Thyroid gland (tissue), 4 donors: ENCODE measurements around the gene WWP2. TPM values are rescaled to one million over a fixed set of nuclear protein-coding genes. Genes with fewer than 3 reads are reported as not detected.

ENCODE experiments used
- DNase-seq, 2 donors: peaks; one replicate each; pipeline ENCODE4 v3.0.0-alpha.2; 2019
- H3K27ac ChIP-seq, 3 donors: fragments of 200-600 bp; sonication (generic); 1 replicate in 2 of 3; 2 replicates in 1 of 3; pipeline ENCODE4 v1.5.1; 2016 to 2019; ENCODE audit warnings: mild to moderate bottlenecking in 1 of 3, moderate library complexity in 1 of 3
- H3K27me3 ChIP-seq: fragments of 200-600 bp; sonication (generic); one replicate; pipeline ENCODE4 v1.5.1; 2019
- H3K36me3 ChIP-seq, 2 donors: fragments of 200-600 bp; sonication (generic); one replicate each; pipeline ENCODE4 v1.5.1; 2016 to 2019
- H3K4me1 ChIP-seq, 2 donors: fragments of 200-600 bp; sonication (generic); one replicate each; pipeline ENCODE4 v1.5.1; 2017 to 2019
- H3K4me3 ChIP-seq, 3 donors: fragments of 200-600 bp; sonication (generic); replicated peaks in 1 of 3; 1 replicate in 2 of 3; 2 replicates in 1 of 3; pipeline ENCODE4 v1.5.1; 2016; ENCODE audit warnings: mild to moderate bottlenecking in 1 of 3
- H3K9me3 ChIP-seq: fragments of 200-600 bp; sonication (generic); one replicate; pipeline ENCODE4 v1.5.1; 2017
- POLR2A ChIP-seq, 2 donors: fragments of 450-650 bp; IDR thresholded peaks; one replicate each; pipeline ENCODE4 v1.6.1; 2017; ENCODE audit warnings: antibody characterized with exemption in 2 of 2, mild to moderate bottlenecking in 2 of 2, moderate library complexity in 1 of 2
- WGBS, 2 donors: methylation state at CpG; one replicate each; pipeline ENCODE4 v1.1.5; 2017; 5-methylcytosine and 5-hydroxymethylcytosine counted together
- intact Hi-C: fragments of 100-400 bp; cut with DNase I; formaldehyde crosslinking; loops from one replicate; pipeline ENCODE4 v1.15.1; 2023
- total RNA-seq, 4 donors: library from RNA; depleted of rRNA; stranded (reverse); fragments of >200 nt; gene quantifications; one replicate each; pipeline ENCODE4 v1.2.3, GENCODE V29; 2016
- TF ChIP-seq, protein P1 (sequence below), 6 experiments: fragments of 200-600 bp in 3 of 6; fragments of 450-650 bp in 3 of 6; sonication (generic) in 3 of 6; IDR thresholded peaks; one replicate each; pipeline ENCODE4 v1.5.1; 2016 to 2019; ENCODE audit warnings: antibody characterized with exemption in 6 of 6, mild to moderate bottlenecking in 2 of 6, inconsistent platforms in 1 of 6, moderate library complexity in 1 of 6

Gene WWP2
- total RNA-seq, 4 donors from 2014 or later: 35.9 to 72.1 (median 47.7) TPM

DNA sequence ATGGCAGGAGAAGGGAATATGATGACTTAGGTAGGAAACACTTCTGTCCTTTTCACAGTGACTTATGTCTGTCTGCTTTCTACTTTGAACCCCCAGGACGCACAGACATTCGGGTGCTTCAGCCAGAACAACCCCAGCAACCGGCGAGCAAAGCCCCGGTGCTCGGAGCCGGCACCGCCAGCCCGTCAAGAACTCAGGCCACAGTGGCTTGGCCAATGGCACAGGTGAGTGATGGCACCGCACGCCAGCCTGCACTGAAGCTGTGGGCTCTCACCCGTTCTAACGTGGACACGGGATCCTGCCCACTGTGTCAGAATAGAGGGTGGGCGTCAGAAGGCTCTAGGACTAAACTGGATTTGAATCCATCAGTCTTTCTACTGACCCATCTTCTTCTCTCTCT lies 109.6 kb downstream of the WWP2 start:
- Histone ChIP-seq H3K27me3 (no peaks in the 10 kb centered on the region), H3K4me1 (peaks cover 33 to 50% of the 10 kb centered on the region in 2 donors), H3K9me3 (no peaks in the 10 kb centered on the region), H3K27ac (peak overlapping the region; percentile 90 to 98 (median 97)), H3K4me3 (no peak overlapping the region), H3K36me3 (no peaks in the 10 kb centered on the region)
- no peak for DNase-seq
- TF ChIP-seq, protein P1, sequence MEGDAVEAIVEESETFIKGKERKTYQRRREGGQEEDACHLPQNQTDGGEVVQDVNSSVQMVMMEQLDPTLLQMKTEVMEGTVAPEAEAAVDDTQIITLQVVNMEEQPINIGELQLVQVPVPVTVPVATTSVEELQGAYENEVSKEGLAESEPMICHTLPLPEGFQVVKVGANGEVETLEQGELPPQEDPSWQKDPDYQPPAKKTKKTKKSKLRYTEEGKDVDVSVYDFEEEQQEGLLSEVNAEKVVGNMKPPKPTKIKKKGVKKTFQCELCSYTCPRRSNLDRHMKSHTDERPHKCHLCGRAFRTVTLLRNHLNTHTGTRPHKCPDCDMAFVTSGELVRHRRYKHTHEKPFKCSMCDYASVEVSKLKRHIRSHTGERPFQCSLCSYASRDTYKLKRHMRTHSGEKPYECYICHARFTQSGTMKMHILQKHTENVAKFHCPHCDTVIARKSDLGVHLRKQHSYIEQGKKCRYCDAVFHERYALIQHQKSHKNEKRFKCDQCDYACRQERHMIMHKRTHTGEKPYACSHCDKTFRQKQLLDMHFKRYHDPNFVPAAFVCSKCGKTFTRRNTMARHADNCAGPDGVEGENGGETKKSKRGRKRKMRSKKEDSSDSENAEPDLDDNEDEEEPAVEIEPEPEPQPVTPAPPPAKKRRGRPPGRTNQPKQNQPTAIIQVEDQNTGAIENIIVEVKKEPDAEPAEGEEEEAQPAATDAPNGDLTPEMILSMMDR (IDR thresholded peaks at IDR 0.05): no peak
- TF ChIP-seq POLR2A (IDR thresholded peaks at IDR 0.05): no peak
- WGBS, 2 donors: 98 to 99% methylated on average over 13 to 15 of the region's 15 CpGs
- intact Hi-C loops: no loop called here

DNA sequence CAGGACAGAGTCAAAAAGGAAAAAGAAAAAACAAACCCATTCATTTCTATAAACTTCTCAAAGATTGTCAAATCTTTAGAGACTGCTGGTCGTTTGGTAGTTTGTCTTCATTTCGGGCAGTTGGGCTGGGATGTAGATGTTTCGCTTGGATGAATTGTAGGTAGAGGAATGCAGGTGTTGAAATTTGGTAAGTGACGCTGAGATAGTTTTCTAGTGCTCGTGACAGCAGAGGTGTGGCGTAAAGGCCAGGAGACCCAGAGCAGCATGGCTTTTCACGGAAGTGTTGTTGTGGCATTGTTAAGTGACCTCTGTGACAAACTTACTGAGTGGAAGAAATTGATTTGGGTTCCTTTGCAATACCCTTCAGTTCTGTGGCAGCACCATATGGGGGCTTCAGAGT lies 110.8 kb downstream of the WWP2 start:
- intact Hi-C loops: no loop called here
- H3K9me3 ChIP-seq: no peaks in the 10 kb centered on the region

DNA sequence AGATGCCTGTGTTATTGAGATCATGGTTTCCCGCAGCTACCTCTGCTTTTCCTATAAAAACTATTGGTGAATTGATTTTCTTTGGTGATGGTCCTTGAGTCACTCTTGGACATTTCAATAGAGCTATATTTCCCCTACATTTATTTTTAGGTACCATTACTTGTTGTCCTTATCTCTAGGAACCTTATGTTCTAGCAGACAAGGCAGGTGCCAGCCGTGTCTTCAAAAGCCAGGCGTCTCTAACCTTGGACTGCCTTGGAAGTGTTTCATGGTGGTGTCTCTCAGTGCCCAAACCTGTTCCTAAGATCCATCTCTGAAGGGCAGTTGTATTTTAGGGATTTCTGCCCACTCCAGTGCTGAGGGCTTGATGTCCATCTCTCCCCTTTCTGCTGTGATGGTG lies 111.7 kb downstream of the WWP2 start:
- no peaks in the 10 kb centered on the region for H3K36me3 ChIP-seq
- peak overlapping the region; percentile 90 to 98 (median 97) for H3K27ac ChIP-seq
- TF ChIP-seq POLR2A (IDR thresholded peaks at IDR 0.05): no peak
- TF ChIP-seq, protein P1 (IDR thresholded peaks at IDR 0.05): no peak
- DNase-seq: no peak
- peaks cover 32 to 33% of the 10 kb centered on the region in 2 donors for H3K4me1 ChIP-seq
- no peaks in the 10 kb centered on the region for H3K27me3 ChIP-seq
- WGBS, 2 donors: 84 to 95% methylated on average over 3 of the region's 3 CpGs
- no peak overlapping the region for H3K4me3 ChIP-seq
- intact Hi-C loops: no loop called here
- H3K9me3 ChIP-seq: no peaks in the 10 kb centered on the region

More for the DNA sequence above, 110.8 kb downstream of the WWP2 start:
- DNase-seq: peak; percentile 66 to 73
- no peaks in the 10 kb centered on the region for H3K36me3 ChIP-seq
- H3K4me1 ChIP-seq: peaks cover 33 to 39% of the 10 kb centered on the region in 2 donors
- H3K27ac ChIP-seq: peak overlapping the region; percentile 90 to 98 (median 97)
- TF ChIP-seq, protein P1 (IDR thresholded peaks at IDR 0.05): no peak
- peak in 1 of 2 donors; percentile 51 for TF ChIP-seq POLR2A (IDR thresholded peaks at IDR 0.05)
- H3K4me3 ChIP-seq: no peak overlapping the region
- no peaks in the 10 kb centered on the region for H3K27me3 ChIP-seq
- WGBS, 2 donors: 51 to 52% methylated on average over 7 of the region's 7 CpGs

DNA sequence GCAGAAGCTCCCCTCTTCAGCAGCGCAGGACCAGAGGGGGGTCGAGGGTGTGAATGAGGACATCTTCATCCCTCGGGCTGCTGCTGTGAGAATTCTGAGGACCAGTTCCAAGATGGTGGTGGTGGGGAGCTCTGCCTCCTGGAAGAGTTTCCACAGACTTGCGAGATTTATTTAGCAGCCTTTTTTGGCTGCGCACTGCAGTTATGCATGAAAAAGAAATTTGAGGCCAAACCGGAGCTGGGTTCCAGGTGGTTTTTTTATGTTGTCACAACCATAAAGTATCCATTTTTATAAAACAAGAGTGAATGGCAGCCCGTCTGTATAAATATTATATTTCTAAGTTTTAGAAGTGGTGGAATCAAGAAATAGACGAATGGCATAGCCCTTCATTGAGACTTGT lies 112.1 kb downstream of the WWP2 start:
- WGBS, 2 donors: 86 to 91% methylated on average over 8 of the region's 8 CpGs
- peak overlapping the region in 2 of 3 donors; percentile 90 to 97 for H3K27ac ChIP-seq
- intact Hi-C loops: no loop called here

DNA sequence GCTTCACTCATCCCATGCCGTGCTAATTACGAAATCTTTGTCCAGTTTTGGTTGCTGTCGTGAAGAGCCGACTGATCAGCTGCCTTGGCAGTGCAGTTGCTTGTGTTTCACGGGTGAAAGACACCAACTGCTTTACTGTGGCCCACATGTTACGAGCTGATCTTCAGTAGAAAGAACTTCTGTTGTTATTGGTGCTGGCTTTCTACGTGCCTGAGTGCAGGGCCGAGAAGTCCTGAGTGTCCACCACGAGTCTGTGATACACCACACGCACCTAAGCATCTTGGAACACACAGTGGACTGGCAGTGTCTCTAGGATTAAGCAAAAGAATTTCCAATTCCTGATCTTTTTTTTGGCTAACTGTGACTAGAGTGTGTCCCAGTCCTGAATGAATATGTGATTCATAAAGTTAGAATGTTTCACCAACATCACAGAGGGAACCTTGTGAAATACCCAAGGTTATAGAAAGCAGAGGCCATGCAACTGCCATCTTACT lies 118.6 kb downstream of the WWP2 start:
- intact Hi-C loops: no loop called here
- Histone ChIP-seq H3K27ac (peak overlapping the region; percentile 26 to 60 (median 47)), H3K27me3 (no peaks in the 10 kb centered on the region), H3K36me3 (no peaks in the 10 kb centered on the region), H3K4me3 (no peak overlapping the region), H3K9me3 (no peaks in the 10 kb centered on the region), H3K4me1 (peaks cover 0 to 6% of the 10 kb centered on the region in 2 donors)
- DNase-seq: peak; percentile 32 to 66
- WGBS, 2 donors: 47 to 79% methylated on average over 10 of the region's 10 CpGs
- TF ChIP-seq, protein P1 (IDR thresholded peaks at IDR 0.05): no peak
- TF ChIP-seq POLR2A (IDR thresholded peaks at IDR 0.05): peak in 1 of 2 donors; percentile 31

More for the DNA sequence above, 112.1 kb downstream of the WWP2 start:
- TF ChIP-seq, protein P1 (IDR thresholded peaks at IDR 0.05): no peak
- TF ChIP-seq POLR2A (IDR thresholded peaks at IDR 0.05): no peak
- no peak for DNase-seq
- Histone ChIP-seq H3K27me3 (no peaks in the 10 kb centered on the region), H3K36me3 (no peaks in the 10 kb centered on the region), H3K4me3 (no peak overlapping the region), H3K9me3 (no peaks in the 10 kb centered on the region), H3K4me1 (peaks cover 32 to 33% of the 10 kb centered on the region in 2 donors)
